Measurements from ENCODE around the gene CXCL5.

DNA sequence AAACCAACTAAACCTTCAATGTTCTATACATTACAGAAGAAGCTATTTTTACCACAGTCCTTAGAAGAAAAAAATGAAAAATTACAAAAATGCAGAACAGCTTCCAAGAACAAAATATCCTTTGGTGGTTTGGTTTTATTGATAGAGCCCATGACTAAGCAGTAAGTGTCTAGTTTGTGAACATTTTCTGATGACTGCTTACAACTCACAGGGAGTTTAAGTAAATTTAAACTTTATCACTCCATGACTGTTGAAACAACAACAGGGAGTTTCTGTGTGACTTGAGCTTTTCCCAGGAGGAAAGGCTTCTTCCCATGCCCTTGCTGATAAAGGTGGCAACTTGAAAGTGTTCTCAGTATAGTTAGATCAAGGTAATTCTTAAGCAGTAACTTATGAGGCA, 19.6 kb downstream of the CXCL5 start:
- no peak for TF ChIP-seq POLR2AphosphoS5 (IDR thresholded peaks at IDR 0.05; ENCODE audit: low read depth)
- TF ChIP-seq CTCF (IDR thresholded peaks at IDR 0.05; ENCODE audit: insufficient read depth, low read length): no peak
- TF ChIP-seq GABPA (IDR thresholded peaks at IDR 0.05; ENCODE audit: low read depth): no peak
